ENCODE results near the gene CEP112. TPM values are rescaled to one million over a fixed set of nuclear protein-coding genes. Genes with fewer than 3 reads are reported as not detected.

Gene CEP112
- total RNA-seq, 4 donors from 2014 or later = 0.53 to 41.3 (median 5.7) TPM

DNA sequence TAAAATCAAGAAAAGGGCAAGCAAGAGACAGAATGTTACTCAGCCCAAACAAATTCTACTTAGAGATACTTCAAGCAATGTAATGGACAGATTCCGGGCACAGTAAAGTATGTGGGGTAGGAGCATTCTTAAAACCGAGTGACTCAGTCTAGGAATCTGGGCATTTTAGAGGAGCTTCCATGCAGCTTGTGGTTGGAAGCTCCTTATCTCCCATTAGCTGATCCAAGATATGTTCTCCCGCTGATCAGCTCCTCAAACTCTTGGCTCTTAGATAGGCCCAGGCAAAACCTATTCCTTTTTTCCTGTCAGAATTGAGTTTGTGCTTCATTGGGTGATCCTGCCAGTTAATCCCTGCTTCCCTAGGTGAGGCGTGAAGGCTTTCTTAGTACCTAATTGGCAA lies 303.3 kb downstream of the CEP112 start:
- H3K9me3 ChIP-seq = no peaks in the 10 kb centered on the region
- H3K4me1 ChIP-seq = no peaks in the 10 kb centered on the region
- H3K27me3 ChIP-seq = no peaks in the 10 kb centered on the region
- H3K27ac ChIP-seq = no peak overlapping the region
- no peaks in the 10 kb centered on the region for H3K36me3 ChIP-seq
- no peak overlapping the region for H3K4me3 ChIP-seq
- DNase-seq = no peak
- TF ChIP-seq, protein P1, sequence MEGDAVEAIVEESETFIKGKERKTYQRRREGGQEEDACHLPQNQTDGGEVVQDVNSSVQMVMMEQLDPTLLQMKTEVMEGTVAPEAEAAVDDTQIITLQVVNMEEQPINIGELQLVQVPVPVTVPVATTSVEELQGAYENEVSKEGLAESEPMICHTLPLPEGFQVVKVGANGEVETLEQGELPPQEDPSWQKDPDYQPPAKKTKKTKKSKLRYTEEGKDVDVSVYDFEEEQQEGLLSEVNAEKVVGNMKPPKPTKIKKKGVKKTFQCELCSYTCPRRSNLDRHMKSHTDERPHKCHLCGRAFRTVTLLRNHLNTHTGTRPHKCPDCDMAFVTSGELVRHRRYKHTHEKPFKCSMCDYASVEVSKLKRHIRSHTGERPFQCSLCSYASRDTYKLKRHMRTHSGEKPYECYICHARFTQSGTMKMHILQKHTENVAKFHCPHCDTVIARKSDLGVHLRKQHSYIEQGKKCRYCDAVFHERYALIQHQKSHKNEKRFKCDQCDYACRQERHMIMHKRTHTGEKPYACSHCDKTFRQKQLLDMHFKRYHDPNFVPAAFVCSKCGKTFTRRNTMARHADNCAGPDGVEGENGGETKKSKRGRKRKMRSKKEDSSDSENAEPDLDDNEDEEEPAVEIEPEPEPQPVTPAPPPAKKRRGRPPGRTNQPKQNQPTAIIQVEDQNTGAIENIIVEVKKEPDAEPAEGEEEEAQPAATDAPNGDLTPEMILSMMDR (IDR thresholded peaks at IDR 0.05) = no peak
- no peak for TF ChIP-seq POLR2A (IDR thresholded peaks at IDR 0.05)

DNA sequence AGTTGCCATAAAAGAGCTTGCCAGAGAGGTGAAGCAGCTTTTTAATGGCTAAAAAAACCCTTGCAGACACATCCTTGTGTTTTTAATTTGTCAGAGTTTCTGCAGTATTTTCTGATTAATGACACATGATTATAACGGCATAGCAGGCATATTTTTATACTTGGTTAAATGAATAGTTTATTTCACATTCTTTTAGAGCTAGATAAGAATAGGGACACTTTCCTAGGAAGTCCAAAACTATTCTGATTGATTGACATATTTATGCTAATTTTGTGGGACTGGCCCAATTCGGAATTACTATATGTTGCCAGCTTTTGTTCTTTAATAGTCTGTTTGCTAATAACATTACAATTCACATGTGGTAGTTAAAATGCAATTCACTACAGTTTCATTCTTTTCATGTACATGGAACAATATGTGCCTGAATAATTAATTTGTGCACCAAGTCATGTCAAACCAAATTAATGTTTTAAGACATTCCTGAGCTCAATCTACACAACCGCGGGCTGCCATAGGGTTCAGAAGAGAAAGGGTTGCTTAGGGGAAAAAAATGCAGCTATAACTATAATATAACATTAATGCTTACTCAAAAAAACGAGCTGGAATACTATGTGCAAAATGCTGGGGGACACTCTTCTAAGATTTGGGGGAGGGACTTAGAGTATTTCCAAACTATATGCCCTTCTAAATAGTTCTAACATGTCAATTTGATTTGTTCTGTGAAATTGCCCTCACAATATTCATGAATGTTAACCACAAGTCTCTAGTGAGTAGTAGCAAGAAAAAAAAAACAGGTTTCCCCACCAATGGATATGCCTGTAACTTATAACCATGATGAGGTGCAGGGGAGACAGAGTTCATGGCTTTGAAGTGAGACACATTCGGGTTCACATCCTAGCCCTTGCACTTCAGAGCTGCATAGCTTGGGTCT lies 305.4 kb downstream of the CEP112 start:
- H3K4me1 ChIP-seq = no peaks in the 10 kb centered on the region
- H3K27ac ChIP-seq = no peak overlapping the region
- TF ChIP-seq POLR2A (IDR thresholded peaks at IDR 0.05) = no peak
- TF ChIP-seq, protein P1 (IDR thresholded peaks at IDR 0.05) = no peak
- H3K27me3 ChIP-seq = no peaks in the 10 kb centered on the region
- no peak overlapping the region for H3K4me3 ChIP-seq
- H3K36me3 ChIP-seq = no peaks in the 10 kb centered on the region
- no peak for DNase-seq
- no peaks in the 10 kb centered on the region for H3K9me3 ChIP-seq

DNA sequence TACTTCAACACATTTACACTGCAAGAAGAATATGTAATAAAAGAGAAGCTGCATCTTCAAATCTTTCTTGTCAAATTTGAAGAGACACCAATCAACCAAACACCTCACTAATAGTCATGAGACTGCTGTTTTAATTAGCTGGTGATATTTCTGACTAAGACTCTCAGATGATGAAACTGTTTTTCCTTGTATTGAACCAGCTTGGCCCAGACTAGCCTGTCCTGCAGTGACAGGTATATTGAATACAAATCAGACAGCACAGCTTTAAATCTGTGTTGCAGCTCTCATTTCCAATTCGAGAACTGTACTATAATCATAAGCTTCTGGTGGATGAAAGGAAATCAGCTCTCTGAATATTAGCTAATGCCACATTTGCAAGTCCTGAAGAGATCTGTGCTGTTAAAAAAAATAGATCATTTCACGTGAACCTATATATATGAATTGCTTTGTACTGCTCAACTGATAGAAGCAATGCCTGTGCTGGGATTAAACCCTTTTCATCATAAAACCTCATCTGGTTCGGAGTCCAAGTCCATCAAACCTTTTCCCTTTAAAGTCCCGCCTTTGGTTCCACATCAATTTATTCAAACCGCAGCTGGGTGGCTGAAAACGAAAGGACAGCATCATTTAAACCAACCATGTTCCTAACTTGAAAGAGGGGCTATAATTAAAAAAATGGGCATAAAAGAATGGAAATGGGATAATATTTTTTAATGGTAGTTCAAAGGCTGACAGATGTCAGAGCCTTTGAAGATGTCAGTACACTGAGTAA lies 306.2 kb downstream of the CEP112 start:
- DNase-seq = no peak
- no peaks in the 10 kb centered on the region for H3K36me3 ChIP-seq
- H3K27me3 ChIP-seq = no peaks in the 10 kb centered on the region
- H3K27ac ChIP-seq = no peak overlapping the region
- TF ChIP-seq POLR2A (IDR thresholded peaks at IDR 0.05) = no peak
- TF ChIP-seq, protein P1 (IDR thresholded peaks at IDR 0.05) = no peak
- no peaks in the 10 kb centered on the region for H3K9me3 ChIP-seq
- H3K4me1 ChIP-seq = no peaks in the 10 kb centered on the region
- H3K4me3 ChIP-seq = no peak overlapping the region

DNA sequence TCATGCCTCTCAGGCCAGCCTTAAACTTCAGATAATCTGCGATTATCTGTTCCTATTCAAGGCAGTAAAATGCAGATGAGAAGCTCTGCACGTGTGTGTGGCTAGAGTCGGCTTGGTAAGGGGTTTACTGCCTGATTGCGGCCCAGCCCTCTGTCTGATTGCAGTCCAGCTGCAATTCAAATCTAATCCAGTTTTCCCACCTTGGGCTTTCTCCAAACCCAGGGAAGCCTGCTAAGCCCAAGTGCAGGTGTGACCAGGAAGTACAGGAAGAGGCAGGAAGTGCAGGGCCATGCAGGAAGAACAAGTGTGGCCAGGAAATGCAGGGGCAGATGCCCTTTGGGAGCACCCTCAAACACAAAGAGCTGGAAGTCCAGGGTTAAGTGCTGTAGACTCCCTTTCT lies 314.9 kb downstream of the CEP112 start:
- H3K9me3 ChIP-seq = no peaks in the 10 kb centered on the region
- H3K27me3 ChIP-seq = no peaks in the 10 kb centered on the region
- H3K4me3 ChIP-seq = no peak overlapping the region
- H3K36me3 ChIP-seq = no peaks in the 10 kb centered on the region
- no peak for DNase-seq
- no peak for TF ChIP-seq POLR2A (IDR thresholded peaks at IDR 0.05)
- TF ChIP-seq, protein P1 (IDR thresholded peaks at IDR 0.05) = no peak
- H3K27ac ChIP-seq = no peak overlapping the region
- no peaks in the 10 kb centered on the region for H3K4me1 ChIP-seq

DNA sequence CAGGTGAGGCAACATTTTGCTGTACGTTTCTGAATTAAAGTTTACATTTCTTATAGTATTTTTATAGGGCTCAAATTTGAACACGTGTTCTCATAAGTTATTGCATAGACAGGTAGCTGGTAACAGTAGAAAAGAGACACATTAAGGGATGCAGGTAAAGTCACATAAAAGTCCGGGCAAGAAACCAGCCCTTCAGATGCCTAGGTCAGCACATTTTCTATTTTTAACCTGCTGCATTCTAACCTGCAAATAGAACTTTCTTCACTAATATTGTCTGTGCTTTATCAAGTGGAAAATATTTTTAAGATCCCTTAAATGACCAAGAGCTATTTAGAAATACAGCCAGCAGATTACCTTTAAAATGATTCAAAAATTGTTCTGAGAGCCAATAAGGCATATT lies 323.1 kb downstream of the CEP112 start:
- no peak for DNase-seq
- Histone ChIP-seq H3K4me1 (no peaks in the 10 kb centered on the region), H3K9me3 (no peaks in the 10 kb centered on the region), H3K27me3 (no peaks in the 10 kb centered on the region), H3K4me3 (no peak overlapping the region), H3K36me3 (no peaks in the 10 kb centered on the region), H3K27ac (no peak overlapping the region)
- TF ChIP-seq, protein P1 (IDR thresholded peaks at IDR 0.05) = no peak
- no peak for TF ChIP-seq POLR2A (IDR thresholded peaks at IDR 0.05)
